Measurements from ENCODE around the gene PLPPR1.

DNA sequence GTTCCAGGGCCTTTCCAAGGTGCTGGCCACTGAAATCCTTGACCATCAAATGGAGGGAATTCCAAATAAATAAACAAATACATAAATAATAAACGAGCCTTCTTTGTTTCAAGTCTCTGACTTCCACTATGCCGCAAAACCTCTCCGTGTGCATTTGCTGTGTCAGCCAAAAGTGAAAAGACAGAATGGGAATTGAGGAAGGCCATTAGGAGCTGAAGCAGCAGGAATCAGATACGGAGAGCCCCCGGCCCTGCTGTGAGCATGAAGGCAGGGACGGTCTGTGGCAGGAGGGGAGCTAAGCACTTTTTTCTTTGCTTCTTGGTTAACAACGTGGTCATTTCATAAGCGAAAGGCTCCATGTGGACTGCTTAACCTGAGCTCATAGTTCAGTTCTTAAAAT lies 26.1 kb downstream of the PLPPR1 start:
- TF ChIP-seq CTCF (IDR thresholded peaks at IDR 0.05; ENCODE audit: insufficient read depth, low read length, poor library complexity, severe bottlenecking) = no peak
- no peak for TF ChIP-seq EZH2phosphoT487 (conservative IDR thresholded peaks at IDR 0.05; ENCODE audit: low read length)

All from SU-DHL-6 (cell line).